Measurements from ENCODE around the gene ADAM10. TPM values are rescaled to one million over a fixed set of nuclear protein-coding genes. Genes with fewer than 3 reads are reported as not detected.

Gene ADAM10
- total RNA-seq, 1 donor from 2014 or later: 125 TPM

DNA sequence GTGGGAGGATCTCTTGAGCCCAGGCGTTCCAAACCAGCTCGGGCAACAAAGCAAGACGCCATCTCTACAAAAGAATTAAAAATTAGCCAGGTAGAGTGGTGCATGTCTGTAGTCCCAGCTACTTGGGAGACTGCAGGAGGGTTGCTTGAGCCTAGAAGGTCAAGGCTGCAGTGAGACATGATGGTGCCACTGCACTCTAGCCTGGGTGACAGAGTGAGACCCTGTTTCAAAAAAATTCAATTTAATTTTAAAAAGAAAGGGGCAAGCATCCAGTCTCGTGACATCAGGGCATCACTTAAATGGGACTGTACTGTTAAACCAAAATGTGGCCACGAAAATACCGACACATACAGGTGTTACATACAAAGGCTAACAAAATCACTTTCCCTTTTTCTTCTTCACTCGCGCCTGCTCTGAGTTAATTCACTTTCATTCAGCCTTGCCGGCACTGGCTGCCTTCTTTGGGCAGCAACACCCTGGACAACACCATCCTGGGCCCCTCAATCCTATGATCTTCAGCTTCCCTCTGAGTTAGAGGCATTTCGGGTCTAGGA, 196.1 kb downstream of the ADAM10 start:
- Mint-ChIP-seq H3K36me3 (ENCODE audit: low read depth) (no peaks in the 10 kb centered on the region), H3K4me3 (no peak overlapping the region), H3K4me1 (peaks cover 30% of the 10 kb centered on the region), H3K27me3 (ENCODE audit: low read depth) (no peaks in the 10 kb centered on the region), H3K9me3 (no peaks in the 10 kb centered on the region), H3K27ac (ENCODE audit: unreplicated experiment) (no peak overlapping the region)
- TF ChIP-seq, protein P1, sequence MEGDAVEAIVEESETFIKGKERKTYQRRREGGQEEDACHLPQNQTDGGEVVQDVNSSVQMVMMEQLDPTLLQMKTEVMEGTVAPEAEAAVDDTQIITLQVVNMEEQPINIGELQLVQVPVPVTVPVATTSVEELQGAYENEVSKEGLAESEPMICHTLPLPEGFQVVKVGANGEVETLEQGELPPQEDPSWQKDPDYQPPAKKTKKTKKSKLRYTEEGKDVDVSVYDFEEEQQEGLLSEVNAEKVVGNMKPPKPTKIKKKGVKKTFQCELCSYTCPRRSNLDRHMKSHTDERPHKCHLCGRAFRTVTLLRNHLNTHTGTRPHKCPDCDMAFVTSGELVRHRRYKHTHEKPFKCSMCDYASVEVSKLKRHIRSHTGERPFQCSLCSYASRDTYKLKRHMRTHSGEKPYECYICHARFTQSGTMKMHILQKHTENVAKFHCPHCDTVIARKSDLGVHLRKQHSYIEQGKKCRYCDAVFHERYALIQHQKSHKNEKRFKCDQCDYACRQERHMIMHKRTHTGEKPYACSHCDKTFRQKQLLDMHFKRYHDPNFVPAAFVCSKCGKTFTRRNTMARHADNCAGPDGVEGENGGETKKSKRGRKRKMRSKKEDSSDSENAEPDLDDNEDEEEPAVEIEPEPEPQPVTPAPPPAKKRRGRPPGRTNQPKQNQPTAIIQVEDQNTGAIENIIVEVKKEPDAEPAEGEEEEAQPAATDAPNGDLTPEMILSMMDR (conservative IDR thresholded peaks at IDR 0.05): no peak
- no peak for DNase-seq (ENCODE audit: low read depth, low spot score)

DNA sequence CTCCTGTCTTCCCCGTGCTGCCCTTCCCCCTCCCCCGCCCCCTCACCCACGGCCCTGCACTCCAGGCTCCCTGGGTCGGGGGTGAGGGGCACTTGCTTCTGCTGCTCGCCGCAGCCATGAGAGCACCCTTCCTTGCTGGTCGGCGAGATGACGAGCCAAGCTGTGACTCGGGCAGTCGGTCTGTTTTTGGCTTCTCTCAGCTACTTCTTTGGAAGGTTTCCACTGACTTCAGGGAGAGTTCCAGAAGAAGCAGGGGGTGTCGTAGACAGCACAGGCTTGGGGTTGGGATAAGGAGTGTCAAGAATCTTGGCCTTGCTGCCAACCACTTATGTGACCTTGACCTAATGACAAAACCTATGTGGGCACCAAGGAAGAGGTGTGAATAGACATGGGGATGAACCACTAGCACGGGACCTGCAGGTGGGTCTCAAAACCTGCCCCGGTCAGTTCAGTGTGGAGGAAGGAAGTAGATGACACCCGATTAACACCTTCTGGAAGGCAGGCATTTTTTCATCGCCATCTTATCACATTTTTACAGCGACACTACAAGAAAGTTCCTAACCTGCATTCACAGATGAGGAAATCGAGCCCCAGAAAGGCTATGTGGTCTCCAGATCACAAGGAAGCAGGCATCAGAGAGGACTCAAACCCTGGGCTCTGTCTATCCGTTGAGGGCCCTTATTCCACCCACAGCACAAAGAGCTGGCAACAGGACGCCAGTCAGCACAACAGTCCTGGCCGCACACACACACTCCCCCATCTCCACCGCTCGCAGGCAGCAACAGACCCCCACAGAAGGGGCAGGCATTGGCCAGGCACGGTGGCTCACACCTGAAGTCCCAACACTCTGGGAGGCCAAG, 196.8 kb downstream of the ADAM10 start:
- no peaks in the 10 kb centered on the region for H3K9me3 Mint-ChIP-seq
- DNase-seq (ENCODE audit: low read depth, low spot score): no peak
- H3K4me3 Mint-ChIP-seq: no peak overlapping the region
- H3K27me3 Mint-ChIP-seq (ENCODE audit: low read depth): no peaks in the 10 kb centered on the region
- no peaks in the 10 kb centered on the region for H3K36me3 Mint-ChIP-seq (ENCODE audit: low read depth)
- TF ChIP-seq, protein P1 (conservative IDR thresholded peaks at IDR 0.05): no peak
- H3K27ac Mint-ChIP-seq (ENCODE audit: unreplicated experiment): no peak overlapping the region
- H3K4me1 Mint-ChIP-seq: peaks cover 30% of the 10 kb centered on the region

DNA sequence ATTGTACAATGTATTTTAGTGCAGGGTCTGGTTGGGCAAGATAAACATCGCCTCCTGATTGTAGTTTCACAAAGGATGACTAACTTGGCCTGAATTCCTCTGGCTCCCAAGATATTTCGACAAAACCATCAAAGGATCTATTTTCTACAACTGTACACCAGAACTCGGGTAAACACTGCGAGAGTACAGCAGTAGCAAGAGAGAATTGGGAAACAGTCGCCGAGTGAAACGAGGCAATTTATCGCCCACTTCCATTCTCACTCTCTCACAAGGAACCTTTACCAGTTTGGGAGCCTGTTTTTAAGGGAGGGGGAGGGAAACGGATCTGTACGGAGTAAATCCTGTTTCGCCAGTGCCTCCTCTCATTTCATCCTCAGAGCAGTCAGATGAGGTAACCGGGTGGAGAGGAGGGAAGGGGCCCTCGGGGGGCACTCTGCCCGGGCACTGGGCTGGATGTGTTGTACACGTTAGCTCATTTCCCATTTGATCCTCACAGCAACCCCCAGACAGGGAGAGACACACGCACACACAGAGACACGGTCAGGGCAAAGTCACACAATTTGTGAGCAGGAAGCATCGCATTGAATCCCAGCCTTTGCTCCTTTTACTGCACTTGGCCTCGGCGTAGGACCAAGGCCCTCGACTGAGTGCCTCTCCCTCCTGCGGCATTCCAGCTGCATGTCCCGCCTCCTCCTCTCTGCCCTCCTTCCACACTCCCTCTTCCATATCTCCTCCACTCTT, 197.6 kb downstream of the ADAM10 start:
- H3K9me3 Mint-ChIP-seq: no peaks in the 10 kb centered on the region
- no peak for DNase-seq (ENCODE audit: low read depth, low spot score)
- TF ChIP-seq, protein P1 (conservative IDR thresholded peaks at IDR 0.05): no peak
- H3K36me3 Mint-ChIP-seq (ENCODE audit: low read depth): no peaks in the 10 kb centered on the region
- H3K27me3 Mint-ChIP-seq (ENCODE audit: low read depth): no peaks in the 10 kb centered on the region
- H3K4me1 Mint-ChIP-seq: peaks cover 30% of the 10 kb centered on the region
- H3K4me3 Mint-ChIP-seq: no peak overlapping the region
- H3K27ac Mint-ChIP-seq (ENCODE audit: unreplicated experiment): peak overlapping the region; percentile 78

DNA sequence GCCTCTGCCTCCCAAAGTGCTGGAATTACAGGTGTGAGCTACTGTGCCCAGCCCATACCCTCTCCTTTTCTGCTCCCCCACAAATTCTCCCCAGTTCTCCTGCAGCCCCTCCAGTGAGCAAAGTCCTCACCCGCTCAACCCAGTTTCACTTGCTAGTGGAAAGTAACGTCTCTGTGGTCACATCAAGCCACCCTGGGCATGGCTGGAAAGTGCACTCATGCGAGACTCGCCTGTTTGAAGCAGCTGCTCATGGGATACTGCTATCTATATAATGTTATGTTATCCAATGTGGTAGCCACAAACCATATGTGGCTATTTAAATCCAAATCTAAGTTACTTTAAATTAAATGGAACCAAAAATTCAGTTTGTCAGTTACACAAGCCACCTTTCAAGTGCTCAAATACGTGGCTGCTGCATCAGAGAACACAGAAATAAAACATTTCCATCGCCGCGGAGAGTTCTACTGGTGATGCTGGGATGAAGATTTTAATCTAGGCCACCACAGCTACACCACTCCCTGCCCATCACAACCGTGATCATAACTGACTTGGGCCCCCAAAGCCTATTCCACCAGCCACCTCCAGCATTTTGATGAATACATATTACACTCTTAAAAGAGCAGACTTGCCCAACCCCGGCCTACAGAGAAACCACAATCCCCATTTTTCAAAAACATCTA, 198.3 kb downstream of the ADAM10 start:
- H3K4me1 Mint-ChIP-seq: peaks cover 30% of the 10 kb centered on the region
- no peaks in the 10 kb centered on the region for H3K36me3 Mint-ChIP-seq (ENCODE audit: low read depth)
- H3K9me3 Mint-ChIP-seq: no peaks in the 10 kb centered on the region
- no peaks in the 10 kb centered on the region for H3K27me3 Mint-ChIP-seq (ENCODE audit: low read depth)
- TF ChIP-seq, protein P1 (conservative IDR thresholded peaks at IDR 0.05): no peak
- no peak overlapping the region for H3K27ac Mint-ChIP-seq (ENCODE audit: unreplicated experiment)
- H3K4me3 Mint-ChIP-seq: no peak overlapping the region
- DNase-seq (ENCODE audit: low read depth, low spot score): no peak

DNA sequence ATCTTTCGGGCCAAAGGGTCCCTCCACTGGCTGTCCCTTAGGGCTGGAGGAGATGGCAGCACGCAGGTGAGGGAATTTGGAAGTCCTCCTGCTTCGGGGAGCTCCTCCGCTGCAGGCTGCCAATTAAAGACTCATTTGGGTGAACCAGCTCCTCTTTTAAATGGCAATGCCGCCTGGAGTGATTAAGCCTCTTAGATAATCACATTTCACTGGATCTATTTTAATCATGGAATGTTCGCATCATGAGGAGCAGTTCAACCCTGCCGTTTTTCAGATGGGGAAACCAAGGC, 199.8 kb downstream of the ADAM10 start:
- Mint-ChIP-seq H3K27me3 (ENCODE audit: low read depth) (no peaks in the 10 kb centered on the region), H3K27ac (ENCODE audit: unreplicated experiment) (no peak overlapping the region), H3K9me3 (no peaks in the 10 kb centered on the region), H3K36me3 (ENCODE audit: low read depth) (no peaks in the 10 kb centered on the region), H3K4me1 (peaks cover 22% of the 10 kb centered on the region), H3K4me3 (no peak overlapping the region)
- TF ChIP-seq, protein P1 (conservative IDR thresholded peaks at IDR 0.05): no peak
- DNase-seq (ENCODE audit: low read depth, low spot score): no peak

Measured in neural crest cell (in vitro differentiated cells).